ENCODE measurements around the gene YIPF4.
"Not testable (repeated sequence)": the region's sequence is repeated elsewhere in the genome, so short reads cannot be mapped to it uniquely, and the experiment has no call there.

Gene YIPF4

DNA sequence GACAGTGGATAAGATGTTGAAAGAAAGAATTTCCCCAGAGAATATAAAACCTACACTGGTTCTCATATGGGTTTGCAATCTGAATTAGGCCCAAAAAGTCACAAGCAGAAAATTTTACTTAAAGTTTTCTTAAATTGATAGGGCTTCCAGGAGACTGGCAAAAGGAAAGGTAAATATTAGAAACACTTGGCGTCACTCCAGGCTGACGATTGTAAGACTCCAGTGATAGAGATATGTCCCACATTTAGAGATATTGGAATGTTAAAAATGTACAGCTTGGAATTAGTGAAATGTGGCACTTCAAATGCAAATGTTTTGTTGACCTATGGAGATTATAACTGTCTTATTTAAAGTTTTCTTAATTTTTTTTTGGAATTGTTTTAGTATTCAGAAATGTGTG, 14.0 kb downstream of the YIPF4 start:
- TF ChIP-seq LEF1 (IDR thresholded peaks at IDR 0.05; ENCODE audit: borderline replicate concordance), result no peak
- no peak for TF ChIP-seq BHLHE40 (IDR thresholded peaks at IDR 0.05; ENCODE audit: borderline replicate concordance)
- TF ChIP-seq ARNT (IDR thresholded peaks at IDR 0.05), result no peak
- TF ChIP-seq TARDBP (IDR thresholded peaks at IDR 0.05), result no peak
- no peak for TF ChIP-seq FOXK2 (IDR thresholded peaks at IDR 0.05)
- TF ChIP-seq, protein P1, sequence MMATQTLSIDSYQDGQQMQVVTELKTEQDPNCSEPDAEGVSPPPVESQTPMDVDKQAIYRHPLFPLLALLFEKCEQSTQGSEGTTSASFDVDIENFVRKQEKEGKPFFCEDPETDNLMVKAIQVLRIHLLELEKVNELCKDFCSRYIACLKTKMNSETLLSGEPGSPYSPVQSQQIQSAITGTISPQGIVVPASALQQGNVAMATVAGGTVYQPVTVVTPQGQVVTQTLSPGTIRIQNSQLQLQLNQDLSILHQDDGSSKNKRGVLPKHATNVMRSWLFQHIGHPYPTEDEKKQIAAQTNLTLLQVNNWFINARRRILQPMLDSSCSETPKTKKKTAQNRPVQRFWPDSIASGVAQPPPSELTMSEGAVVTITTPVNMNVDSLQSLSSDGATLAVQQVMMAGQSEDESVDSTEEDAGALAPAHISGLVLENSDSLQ (IDR thresholded peaks at IDR 0.05), result no peak
- POLR2A ChIA-PET, result no interaction called here
- no peak for DNase-seq (ENCODE audit: extremely low spot score)
- CTCF ChIA-PET, result no interaction called here

DNA sequence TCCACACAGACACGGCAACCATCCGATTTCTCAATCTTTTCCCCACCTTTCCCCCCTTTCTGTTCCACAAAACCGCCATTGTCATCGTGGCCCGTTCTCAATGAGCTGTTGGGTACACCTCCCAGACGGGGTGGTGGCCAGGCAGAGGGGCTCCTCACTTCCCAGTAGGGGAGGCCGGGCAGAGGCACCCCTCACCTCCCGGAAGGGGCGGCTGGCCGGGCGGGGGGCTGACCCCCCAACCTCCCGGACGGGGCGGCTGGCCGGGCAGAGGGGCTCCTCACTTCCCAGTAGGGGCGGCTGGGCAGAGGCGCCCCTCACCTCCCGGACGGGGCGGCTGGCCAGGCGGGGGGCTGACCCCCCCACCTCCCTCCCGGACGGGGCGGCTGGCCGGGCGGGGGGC, 15.8 kb downstream of the YIPF4 start:
- POLR2A ChIA-PET; CTCF ChIA-PET; DNase-seq (ENCODE audit: extremely low spot score): not testable (repeated sequence)

DNA sequence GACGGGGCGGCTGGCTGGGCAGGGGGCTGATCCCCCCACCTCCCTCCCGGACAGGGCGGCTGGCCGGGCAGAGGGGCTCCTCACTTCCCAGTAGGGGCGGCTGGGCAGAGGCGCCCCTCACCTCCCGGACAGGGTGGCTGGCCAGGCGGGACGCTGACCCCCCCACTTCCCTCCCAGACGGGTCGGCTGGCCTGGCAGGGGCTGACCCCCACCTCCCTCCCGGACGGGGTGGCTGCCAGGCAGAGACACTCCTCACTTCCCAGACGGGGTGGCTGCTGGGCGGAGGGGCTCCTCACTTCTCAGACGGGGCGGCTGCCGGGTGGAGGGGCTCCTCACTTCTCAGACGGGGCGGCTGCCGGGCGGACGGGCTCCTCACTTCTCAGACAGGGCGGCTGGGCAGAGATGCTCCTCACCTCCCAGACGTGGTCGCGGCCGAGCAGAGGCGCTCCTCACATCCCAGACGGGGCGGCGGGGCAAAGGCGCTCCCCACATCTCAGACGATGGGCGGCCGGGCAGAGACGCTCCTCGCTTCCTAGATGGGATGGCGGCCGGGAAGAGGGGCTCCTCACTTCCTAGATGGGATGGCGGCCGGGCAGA, 16.4 kb downstream of the YIPF4 start:
- POLR2A ChIA-PET, CTCF ChIA-PET: not testable (repeated sequence)

DNA sequence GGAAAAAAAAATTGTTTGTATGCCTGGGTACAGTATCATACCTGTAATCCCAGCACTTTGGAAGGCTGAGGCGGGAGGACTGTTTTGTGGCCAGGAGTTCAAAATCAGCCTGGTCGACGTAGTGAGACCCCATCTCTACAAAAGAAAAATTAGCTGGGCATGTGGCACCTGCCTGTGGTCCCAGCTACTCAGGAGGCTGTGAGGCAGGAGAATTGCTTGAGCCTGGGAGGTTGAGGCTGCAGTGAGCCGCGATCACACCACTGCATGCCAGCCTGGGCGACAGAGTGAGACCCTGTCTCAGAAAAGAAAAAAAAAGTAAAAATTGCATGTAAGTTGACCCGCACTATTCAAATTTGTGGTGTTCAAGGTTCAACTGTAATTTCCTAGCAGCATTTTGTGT, 32.9 kb downstream of the YIPF4 start:
- TF ChIP-seq L3MBTL2 (conservative IDR thresholded peaks at IDR 0.05), result no peak
- TF ChIP-seq LEF1 (IDR thresholded peaks at IDR 0.05; ENCODE audit: borderline replicate concordance), result no peak
- TF ChIP-seq FOXA1 (IDR thresholded peaks at IDR 0.05), result no peak
- no peak for TF ChIP-seq FOXM1 (IDR thresholded peaks at IDR 0.05; ENCODE audit: borderline replicate concordance)
- TF ChIP-seq ZNF384 (IDR thresholded peaks at IDR 0.05), result no peak
- TF ChIP-seq NFRKB (IDR thresholded peaks at IDR 0.05), result no peak
- DNase-seq (ENCODE audit: extremely low spot score), result no peak
- POLR2A ChIA-PET, result no interaction called here
- CTCF ChIA-PET, result no interaction called here

More for the DNA sequence above, 16.4 kb downstream of the YIPF4 start:
- not testable (repeated sequence) for DNase-seq (ENCODE audit: extremely low spot score)

GRCh38 chr2:32314886-32315285, 37.2 kb downstream of the YIPF4 start:
- no peak for DNase-seq (ENCODE audit: extremely low spot score)
- CTCF ChIA-PET, result no interaction called here
- POLR2A ChIA-PET, result no interaction called here
- TF ChIP-seq NFRKB (IDR thresholded peaks at IDR 0.05) (no peak), L3MBTL2 (conservative IDR thresholded peaks at IDR 0.05) (no peak)
- TF ChIP-seq, protein P1 (IDR thresholded peaks at IDR 0.05), result no peak

DNA sequence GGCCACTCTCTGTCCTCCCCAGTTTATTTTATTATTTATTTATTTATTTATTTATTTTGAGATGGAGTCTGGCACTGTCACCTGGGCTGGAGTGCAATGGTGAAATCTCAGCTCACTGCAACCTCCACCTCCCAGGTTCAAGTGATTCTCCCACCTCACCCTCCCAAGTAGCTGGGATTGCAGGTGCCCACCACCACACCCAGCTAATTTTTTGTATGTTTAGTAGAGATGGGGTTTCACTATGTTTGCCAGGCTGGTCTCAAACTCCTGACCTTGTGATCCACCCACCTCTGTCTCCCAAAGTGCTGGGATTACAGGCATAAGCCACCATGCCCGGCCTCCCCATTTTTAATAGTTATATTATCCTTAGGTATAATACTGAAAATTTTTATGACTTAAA, 51.0 kb downstream of the YIPF4 start:
- POLR2A ChIA-PET; CTCF ChIA-PET; DNase-seq (ENCODE audit: extremely low spot score): not testable (repeated sequence)

GRCh38 chr2:32329180-32329980, 51.7 kb downstream of the YIPF4 start:
- POLR2A ChIA-PET; DNase-seq (ENCODE audit: extremely low spot score); CTCF ChIA-PET: not testable (repeated sequence)

DNA sequence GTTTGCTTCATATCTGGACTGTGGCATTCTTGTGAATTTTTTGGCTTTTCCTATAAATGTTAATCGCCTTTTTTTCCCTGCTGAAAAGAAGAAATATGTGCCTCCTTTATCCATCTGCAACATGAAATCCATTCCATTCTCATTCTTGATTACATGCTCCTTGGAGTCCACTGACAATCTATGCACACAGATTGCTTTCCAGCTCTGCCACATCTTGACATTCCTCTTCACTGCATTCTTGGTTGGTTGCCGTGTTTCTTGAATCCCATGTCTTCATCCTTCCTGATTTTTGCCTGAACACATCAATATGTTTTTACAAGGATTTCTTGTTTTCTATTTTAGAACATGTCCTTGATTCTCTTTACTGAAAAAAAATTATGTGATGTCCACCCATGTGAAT, 52.4 kb downstream of the YIPF4 start:
- TF ChIP-seq ELF4 (IDR thresholded peaks at IDR 0.05), result no peak
- TF ChIP-seq SP1 (IDR thresholded peaks at IDR 0.05), result no peak
- TF ChIP-seq FOXK2 (IDR thresholded peaks at IDR 0.05), result no peak
- no peak for TF ChIP-seq LEF1 (IDR thresholded peaks at IDR 0.05; ENCODE audit: borderline replicate concordance)
- no peak for TF ChIP-seq NFRKB (IDR thresholded peaks at IDR 0.05)
- no peak for TF ChIP-seq TARDBP (IDR thresholded peaks at IDR 0.05)
- no peak for TF ChIP-seq HDGF (IDR thresholded peaks at IDR 0.05; ENCODE audit: borderline replicate concordance)
- TF ChIP-seq, protein P1 (IDR thresholded peaks at IDR 0.05), result no peak
- no peak for TF ChIP-seq ARNT (IDR thresholded peaks at IDR 0.05)
- TF ChIP-seq CTBP1 (IDR thresholded peaks at IDR 0.05; ENCODE audit: borderline replicate concordance), result no peak
- no peak for TF ChIP-seq L3MBTL2 (conservative IDR thresholded peaks at IDR 0.05)
- TF ChIP-seq FOXA1 (IDR thresholded peaks at IDR 0.05), result no peak
- TF ChIP-seq ZNF384 (IDR thresholded peaks at IDR 0.05), result no peak
- no peak for TF ChIP-seq BHLHE40 (IDR thresholded peaks at IDR 0.05; ENCODE audit: borderline replicate concordance)
- no peak for TF ChIP-seq SUZ12 (IDR thresholded peaks at IDR 0.05)
- TF ChIP-seq FOXM1 (IDR thresholded peaks at IDR 0.05; ENCODE audit: borderline replicate concordance), result no peak
- ChIA-PET CTCF (no interaction called here), POLR2A (no interaction called here)
- DNase-seq (ENCODE audit: extremely low spot score), result no peak
